GM21360 (cell line): ENCODE measurements around the gene PRSS33.

Experiments
- ATAC-seq: cut with Tn5 transposase; IDR thresholded peaks from one replicate; pipeline ENCODE4 v1.9.1; 2021; ENCODE audit warnings: mild to moderate bottlenecking, moderate library complexity; ENCODE audit not compliant: unreplicated experiment

PRSS33 gene

DNA sequence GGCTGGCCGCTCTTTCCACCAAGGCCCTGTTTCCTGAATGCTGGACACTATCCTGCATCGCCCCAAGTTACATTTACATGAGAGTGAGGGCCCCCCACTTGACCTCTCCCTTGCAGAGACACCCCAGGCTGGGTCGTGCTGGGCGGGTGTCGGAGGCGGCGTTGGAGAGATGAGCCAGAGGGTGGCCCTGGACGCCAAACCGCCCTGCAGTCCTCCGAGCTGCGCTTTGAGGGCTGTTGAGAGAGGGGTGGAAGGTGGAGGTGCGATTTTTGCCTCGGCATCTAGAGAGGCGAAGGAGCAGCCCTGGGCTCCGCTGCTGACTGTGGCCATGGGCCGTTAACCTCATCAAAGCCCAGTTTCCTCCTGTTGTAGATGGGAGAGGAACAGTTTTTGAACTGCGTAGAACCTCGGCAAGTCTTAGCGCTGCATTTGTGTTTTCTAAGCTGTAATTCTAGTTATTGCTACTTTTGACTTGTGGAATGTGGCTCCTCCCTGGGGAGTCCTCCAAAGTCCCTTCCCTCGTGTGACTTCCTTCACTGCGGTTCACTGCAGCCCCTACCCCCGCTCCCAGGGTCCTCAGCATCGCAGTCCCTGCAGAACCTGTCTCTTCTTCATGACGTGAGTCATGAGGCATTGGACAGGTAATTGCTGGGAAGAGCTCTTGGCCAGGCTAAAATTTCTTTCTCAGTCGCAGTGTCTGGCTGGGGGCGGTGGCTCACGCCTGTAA is 9.3 kb downstream of the PRSS33 start:
- no peak for ATAC-seq

DNA sequence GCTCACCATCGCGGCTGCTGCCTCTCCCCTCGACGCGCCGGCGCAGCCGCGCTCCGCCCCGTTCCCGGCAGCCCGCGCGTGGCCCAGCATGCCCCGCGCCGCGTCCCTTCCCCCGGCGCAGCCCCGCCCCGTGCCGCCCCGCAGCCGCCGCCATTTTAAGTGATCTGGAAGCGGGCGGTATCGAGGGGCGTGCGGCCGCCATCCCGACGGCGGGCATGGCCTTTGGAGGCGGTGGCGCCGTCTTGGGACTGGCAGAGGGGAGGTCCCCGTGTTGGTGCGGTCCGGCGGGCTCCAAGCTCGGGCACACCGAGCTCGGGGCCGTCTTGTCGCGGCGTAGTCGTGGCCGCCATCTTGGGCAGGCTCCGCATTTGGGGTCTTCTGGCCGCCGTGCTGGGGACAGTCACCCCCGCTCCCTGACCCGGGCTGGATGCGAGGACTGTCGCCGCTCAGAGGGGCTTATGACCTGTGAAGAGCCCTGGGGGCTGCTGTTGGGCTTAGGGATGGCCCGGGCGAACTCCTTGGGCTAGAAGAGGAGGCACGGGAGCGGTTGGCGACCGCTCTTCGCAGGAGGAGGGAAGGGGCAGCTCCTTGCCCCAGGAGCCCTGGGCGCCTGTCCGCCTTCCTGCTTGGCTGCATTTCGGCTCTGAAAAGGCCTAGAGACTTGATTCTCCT is 10.0 kb downstream of the PRSS33 start, which contains the start of gene ELOB:
Gene ELOB, minus strand, starts transcription at position 50 of the 672 bp plus-strand sequence. Its CDS starts 41 bp downstream, at position 9.
- peak; percentile 66 for ATAC-seq

DNA sequence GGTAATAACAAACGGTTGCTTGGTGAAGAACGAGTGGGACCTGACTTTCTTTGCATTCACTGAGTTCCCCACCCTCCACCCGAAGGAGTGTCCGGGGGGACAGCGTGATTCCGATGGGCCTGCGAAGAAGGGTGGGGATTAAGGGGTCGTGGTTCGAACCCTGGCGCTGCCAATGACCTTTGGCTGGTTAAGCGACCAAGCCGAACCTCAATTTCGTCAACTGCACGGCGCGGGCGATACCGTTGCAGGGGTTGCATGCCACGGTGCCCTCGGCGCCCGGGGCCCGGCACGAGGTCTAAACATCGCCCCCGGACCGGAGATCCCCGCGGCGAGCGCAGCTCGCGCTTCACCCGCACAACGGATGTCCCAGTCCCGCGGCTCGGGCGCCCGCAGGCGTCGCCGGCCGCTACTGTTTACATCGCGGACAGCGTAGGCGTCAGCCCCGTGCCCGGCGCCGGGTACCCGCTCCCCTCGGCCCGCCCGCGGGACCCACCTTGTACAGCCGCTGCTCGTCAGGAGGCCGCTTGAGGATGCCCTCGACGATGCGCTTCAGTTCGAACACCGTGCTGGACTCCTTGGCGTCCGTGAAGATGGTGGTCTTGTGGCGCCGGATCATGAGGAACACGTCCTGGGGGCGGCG is 10.7 kb downstream of the PRSS33 start:
- peak; percentile 35 for ATAC-seq

DNA sequence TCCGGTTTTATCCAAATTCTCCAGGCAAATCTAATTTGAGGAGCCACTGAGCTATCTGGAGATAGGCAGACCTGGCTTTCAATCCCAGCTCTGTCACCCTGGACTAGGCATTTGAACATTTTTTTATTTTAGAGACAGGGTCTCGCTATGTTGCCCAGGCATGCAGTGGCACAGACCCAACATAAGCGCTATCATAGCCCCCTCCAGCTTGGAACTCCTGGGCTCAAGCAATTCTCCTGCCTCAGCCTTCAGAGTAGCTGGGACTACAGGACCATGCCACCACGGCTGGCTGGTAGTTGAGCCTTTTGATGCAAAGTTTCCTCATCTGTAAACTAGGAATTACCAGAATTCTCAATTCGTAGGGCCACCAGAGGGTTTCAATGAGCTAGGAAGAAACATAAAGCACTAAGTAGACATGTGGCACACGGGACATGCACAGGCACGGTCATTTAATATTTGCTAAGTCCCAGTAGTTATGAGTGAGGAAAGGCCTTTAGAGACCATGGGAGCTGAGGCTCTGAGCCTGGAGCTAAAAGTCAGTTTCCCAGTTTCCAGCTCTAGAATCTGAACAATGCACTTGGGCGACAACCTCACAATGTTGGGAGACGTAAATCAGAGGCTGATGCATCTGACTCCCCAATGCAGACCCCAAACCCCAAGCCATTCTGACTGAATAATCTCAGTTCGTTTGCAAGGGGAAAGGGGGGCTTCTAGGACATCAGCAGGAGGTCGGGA is 11.4 kb downstream of the PRSS33 start:
- ATAC-seq: no peak

DNA sequence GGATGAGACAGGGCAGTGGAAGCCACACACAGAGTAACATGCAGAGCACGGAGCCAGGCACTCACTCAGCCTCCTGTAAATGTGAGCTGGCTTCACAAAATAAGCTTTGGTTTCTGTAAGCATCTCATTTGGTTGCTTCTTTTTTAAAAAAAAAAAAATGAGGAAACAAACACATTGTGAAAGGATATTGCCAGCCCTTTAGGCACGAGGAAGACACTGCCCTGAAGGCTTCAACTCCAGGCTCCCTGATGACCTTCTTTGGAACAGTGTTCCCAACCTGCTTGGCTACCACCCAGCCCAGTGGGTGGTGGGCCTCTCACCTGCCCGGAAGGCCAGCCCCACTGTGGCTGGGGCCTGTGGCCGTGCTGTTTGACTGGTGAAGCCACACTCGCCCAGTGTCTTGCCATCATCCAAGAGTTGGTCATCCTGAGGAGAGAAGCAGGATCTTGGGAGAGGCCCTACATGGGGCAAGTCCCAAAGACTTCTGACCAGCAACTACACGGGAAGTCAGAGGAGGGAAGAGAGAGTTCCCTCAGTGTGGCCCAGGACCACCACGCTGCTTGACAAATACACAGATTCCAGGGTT is 12.1 kb downstream of the PRSS33 start:
- no peak for ATAC-seq

DNA sequence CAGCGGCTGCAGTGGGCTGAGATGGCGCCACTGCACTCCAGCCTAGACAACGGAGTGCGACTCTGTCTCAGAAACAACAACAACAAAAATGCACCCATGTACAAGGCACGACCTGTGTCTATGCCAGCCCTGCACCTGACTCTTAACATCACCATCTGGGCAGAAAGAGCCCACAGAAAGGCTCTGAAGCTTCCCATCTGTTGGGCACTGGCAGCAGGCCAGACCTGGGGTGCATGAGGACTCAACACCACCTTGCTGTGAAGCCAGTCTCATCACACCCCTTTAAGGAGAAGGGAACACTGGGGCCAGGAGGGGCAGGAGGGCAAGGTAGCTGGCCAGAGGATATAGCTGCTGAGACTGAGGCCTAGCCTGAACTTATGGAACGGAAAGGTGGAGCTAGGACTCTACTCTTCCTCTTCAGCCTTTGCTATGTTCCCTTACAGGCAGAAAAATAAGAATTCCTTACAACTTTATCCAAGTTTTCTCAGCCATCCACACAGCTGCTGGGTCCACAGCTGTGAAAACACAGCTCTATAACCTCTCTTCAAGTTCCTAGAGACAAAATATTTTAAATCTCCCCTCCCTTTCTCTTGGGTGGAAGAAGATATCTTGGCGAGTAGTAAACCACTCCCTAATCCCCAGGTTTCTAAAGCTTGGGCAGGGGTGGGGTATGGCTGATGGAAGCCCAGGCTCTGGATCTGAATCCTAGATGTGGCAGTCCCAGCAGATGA is 13.0 kb downstream of the PRSS33 start:
- no peak for ATAC-seq

DNA sequence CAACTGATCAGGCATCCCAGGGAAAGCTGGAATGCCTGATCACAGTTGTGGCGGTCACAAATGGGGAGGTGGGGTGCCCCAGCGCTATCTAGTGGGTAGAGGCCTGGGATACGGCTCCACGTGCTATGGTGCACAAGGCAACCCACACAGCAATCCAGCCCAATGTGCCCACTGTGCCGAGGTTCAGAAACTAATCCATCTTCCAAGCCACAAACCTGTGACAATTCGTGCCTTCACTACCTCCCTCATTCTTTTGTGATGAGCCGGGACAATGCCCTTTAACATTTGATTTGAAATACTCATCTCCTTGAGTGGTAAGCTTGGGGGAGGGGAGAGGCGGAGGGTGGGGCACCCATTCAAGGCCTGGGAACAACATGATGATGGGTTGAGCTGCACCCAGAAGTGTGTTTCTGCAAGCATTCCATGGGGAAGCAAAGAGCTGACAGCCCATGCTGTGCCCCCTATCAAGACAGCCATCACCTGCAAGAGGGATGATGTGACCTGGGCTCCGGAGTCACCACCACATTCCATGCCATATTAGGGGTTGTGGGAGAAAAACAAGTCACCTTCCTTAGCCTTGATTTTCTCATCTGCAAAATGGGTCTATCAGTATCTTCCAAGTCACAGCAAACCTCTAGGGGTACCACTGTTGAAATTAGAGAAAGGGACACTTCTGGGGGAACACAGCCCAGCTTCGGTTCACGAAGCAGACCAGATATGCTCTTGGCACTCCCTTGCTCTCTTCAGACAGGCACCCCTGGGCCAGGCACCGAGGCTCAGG is 14.0 kb downstream of the PRSS33 start:
- ATAC-seq: no peak

DNA sequence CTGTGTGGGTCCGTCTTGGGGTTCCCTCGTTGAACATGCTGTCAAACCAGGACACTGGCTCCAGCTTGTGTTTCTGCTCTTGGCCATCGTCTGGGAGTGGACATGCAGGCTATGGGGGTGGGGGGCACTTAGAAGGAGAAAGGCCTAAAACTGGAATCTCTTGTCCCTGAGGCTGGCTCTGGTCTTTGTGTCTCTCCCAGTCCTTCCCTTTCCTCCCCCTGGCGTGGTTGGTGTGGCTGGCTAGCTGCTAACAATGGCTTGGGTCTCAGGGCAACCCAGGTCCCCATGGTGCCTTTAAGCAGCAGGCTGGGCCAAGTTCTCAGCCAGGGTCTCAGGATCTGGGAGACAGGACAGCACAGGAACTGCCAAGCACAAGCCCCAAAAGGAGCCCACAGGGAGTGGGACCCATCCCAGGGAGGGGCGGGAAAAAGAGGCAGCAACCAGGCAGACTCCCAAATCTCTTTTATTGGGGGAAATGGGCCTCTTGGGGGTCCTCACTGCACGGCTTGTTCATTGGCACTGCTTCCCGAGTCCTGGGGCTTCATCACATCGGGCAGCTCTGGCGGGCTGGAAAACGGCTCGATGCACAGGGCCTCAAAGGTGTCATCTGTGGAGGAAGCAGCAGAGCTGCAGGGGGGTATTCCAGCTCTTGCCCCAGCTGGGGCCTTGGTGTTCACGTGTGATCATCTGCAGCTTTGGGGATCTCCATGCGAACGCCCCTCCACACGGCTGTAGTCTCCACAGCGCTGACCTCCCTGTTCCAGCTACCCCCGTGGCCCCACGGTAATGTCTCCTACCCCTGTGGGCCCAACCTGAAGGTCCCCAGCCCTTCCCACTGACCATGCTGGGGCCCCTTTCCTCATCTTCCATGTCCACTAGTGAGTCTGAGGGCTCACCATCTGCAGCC is 15.6 kb downstream of the PRSS33 start:
- no peak for ATAC-seq

DNA sequence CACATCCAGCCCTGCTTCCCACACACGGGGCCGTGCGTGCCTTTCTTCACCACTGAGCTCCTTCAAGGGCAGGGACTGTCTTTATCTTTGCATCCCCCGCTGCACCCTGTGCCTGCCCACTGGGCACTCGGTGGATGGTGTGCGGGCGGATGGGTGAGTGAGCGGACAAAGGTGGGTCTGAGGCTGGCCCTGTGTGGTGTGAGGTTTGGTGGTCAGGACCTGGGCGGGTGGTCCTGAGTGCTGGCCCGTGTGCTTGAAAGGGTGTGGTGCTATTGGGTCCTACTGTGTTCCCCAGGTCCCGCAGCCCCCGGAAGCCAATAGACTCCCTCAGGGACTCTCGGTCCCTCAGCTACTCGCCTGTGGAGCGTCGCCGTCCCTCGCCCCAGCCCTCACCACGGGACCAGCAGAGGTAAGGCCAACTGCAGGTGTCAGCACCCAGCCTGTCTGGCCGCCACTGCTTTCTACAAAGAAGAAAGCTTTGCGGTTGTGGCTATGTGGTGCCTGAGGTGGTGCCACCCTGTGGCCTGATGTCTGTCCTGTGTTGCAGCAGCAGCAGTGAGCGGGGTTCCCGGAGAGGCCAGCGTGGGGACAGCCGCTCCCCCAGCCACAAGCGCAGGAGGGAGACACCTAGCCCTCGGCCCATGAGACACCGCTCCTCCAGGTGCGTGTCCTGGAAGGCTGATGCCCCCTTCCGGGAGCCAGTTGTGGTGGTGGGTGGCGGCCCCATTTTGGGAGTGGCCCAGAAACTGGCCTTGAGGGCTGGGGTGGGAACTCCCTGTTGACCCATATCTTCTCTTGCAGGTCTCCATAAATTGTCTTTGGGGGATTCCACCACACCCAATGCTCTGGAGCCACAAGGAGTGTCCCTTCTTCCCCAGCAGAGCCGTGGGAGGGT is 17.1 kb downstream of the PRSS33 start:
- no peak for ATAC-seq

DNA sequence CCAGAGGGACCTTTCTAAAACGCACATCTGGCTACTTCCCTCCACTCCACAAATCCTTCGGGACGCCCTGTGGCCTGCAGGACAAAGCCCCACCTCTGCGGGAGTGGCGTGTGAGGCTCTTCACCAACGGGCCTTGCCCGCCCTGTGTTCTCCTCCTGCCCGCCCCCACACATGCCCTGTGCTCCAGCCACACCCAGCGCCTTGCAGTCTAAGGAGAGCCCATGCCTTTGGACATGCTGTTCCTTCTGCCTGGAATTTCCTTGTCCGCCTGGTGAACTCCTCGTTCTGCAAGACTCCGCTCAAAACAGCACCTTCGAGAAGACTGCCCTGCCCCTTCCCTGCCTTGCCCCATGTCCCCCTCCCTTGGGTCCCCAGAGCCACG is 17.7 kb downstream of the PRSS33 start:
- ATAC-seq: no peak

DNA sequence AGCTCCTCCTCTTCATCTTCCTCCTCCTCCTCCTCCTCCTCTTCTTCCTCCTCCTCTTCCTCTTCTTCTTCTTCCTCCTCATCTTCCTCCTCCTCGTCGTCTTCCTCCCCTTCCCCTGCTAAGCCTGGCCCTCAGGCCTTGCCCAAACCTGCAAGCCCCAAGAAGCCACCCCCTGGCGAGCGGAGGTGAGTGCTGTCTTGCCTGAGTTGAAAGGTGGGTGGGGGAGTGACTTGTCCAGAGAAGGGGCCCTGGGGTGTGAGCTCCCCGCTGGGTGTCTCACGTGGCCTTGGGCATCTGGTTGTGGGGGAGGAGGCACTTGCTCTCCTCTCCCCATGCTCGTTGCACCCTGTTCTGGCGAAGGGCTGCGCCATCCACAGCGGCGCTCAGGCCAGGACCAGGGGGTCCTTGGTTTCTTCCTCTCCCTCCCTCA is 18.2 kb downstream of the PRSS33 start:
- ATAC-seq: no peak

DNA sequence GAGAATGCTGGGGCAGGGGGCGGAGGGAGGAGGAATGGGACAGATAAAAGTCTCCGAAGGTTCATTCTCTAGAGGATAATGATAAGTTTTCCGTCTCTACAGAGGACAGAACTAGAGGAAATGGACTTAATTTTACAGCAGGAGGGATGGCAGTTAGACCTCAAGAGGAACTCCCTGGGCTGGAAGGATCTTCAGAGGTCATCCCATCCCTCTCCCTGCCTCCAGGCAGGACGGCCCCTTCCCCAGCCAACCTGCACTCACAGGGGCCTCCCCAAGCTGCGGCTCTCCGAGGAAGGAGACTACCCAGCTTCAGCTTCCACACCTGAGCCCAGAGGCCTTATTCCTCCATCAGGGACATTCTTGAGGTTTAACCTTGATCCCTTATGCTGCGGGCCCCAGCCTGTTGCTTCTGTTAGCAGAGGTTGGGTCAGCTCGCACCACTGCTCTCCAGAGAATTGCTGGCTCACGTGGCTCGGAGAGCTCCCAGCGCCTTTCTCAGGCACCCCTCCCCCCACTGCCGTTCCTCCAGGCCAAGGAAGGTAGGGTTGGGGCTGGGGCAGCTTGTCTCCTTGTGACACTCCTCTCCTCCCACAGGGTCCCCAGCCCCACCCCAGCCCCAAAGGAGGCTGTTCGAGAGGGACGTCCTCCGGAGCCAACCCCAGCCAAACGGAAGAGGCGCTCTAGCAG is 18.8 kb downstream of the PRSS33 start:
- no peak for ATAC-seq

DNA sequence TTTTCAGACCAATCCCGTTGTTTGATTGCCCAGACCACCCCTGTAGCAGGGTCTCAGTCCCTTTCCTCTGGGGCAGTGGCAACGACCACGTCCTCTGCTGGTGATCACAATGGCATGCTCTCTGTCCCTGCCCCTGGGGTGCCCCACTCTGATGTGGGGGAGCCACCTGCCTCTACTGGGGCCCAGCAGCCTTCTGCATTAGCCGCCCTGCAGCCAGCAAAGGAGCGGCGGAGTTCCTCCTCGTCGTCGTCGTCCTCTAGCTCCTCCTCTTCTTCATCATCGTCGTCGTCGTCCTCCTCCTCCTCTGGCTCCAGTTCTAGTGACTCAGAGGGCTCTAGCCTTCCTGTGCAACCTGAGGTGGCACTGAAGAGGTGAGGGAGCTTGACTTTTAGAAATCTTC is 19.5 kb downstream of the PRSS33 start:
- ATAC-seq: no peak

DNA sequence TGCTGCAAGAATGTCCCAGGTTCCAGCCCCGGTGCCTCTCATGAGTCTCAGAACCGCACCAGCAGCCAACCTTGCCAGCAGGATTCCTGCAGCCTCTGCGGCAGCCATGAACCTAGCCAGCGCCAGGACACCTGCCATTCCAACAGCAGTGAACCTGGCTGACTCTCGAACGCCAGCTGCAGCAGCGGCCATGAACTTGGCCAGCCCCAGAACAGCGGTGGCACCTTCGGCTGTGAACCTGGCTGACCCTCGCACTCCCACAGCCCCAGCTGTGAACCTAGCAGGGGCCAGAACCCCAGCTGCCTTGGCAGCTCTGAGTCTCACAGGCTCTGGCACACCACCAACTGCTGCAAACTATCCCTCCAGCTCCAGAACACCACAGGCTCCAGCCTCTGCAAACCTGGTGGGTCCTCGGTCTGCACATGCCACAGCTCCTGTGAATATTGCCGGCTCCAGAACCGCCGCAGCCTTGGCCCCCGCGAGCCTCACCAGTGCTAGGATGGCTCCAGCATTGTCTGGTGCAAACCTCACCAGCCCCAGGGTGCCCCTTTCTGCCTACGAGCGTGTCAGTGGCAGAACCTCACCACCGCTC is 20.1 kb downstream of the PRSS33 start:
- ATAC-seq: no peak

DNA sequence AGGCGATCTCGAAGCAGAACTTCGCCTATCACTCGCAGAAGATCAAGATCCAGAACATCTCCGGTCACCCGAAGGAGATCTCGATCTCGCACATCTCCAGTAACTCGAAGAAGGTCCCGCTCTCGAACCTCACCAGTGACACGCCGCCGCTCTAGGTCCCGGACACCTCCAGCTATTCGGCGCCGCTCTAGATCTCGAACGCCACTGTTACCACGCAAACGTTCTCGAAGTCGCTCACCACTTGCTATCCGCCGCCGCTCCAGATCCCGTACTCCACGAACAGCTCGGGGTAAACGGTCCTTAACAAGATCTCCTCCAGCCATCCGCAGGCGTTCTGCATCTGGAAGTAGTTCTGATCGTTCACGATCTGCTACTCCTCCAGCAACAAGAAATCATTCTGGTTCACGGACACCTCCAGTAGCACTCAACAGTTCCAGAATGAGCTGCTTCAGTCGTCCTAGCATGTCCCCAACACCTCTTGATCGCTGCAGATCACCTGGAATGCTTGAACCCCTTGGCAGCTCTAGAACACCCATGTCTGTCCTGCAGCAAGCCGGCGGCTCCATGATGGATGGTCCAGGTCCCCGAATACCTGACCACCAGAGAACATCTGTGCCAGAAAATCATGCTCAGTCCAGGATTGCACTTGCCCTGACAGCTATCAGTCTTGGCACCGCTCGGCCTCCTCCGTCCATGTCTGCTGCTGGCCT is 20.8 kb downstream of the PRSS33 start:
- ATAC-seq: no peak
